ENCODE results near the gene TEAD2. TPM values are rescaled to one million over a fixed set of nuclear protein-coding genes. Genes with fewer than 3 reads are reported as not detected.

The TEAD2 gene
- total RNA-seq, 4 donors from 2014 or later, result 13.8 to 23.5 (median 19.6) TPM

DNA sequence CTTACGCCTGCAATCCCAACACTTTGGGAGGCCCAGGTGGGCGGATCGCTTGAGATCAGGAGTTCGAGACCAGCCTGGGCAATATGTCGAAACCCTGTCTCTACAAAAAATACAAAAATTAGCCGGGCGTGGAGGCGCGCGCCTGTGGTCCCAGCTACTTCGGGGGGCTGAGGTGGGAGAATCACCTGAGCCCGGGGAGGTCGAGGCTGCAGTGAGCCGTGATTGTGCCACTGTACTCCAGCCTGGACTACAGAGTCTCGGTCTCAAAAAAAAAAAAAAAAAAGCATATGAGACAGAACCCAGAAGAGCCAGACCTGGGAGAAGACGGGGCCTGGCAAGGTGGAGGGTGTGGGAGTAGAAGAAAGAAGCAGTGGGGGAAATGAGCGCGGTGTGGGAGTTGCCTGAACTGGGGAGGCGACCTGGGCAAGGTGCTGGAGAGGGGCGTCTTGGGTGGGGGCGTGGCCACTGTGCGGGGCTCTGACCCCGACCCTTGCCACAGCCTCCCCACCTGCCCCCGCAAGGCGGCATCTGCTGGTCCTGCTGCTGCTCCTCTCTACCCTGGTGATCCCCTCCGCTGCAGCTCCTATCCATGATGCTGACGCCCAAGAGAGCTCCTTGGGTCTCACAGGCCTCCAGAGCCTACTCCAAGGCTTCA is 2.0 kb upstream of the TEAD2 start:
- TF ChIP-seq CTCF (IDR thresholded peaks at IDR 0.05; ENCODE audit: low read depth), result no peak

GRCh38 chr19:49363268-49364082 is 1.3 kb upstream of the TEAD2 start, which contains the start of gene DKKL1:
Gene DKKL1, plus strand, starts transcription at chr19:49363877. Its CDS starts 122 bp downstream, at chr19:49363999.
- no peak for TF ChIP-seq CTCF (IDR thresholded peaks at IDR 0.05; ENCODE audit: low read depth)

- TF ChIP-seq CTCF (IDR thresholded peaks at IDR 0.05; ENCODE audit: low read depth), result no peak
Measured at GRCh38 chr19:49362929-49363267, 682 bp upstream of the TEAD2 start.

DNA sequence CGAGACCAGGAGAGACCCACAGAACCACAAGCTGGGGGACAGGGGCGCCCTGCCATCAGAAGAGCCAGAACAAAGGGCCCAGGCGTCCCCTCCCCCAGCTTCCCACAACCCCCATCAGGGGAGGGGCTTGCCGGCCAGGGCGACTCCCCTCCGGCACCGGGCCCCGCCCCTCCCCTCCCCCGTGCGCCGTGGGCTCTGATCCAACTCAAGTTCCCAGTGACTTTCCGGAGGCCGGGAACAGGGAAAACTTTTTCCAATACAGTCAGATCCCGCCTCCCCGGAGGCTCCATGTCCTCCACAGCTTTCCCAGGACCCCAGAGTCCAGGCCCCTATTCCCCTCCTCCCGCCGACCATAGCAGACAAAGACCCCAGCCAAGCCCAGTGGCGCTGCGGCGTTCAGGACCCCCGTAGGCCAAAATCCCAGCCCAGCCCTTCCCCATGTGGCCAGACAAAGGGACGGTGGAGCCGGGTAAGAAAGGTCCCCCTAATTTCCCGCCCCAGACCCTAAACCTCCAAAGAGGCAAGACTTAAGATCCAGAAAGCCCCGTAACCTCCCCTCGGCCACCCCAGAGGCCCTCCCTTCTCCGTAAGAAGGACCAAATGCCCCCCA is 673 bp downstream of the TEAD2 start:
- no peak for TF ChIP-seq CTCF (IDR thresholded peaks at IDR 0.05; ENCODE audit: low read depth)

GRCh38 chr19:49359851-49360820 is 2.1 kb downstream of the TEAD2 start:
- no peak for TF ChIP-seq CTCF (IDR thresholded peaks at IDR 0.05; ENCODE audit: low read depth)

DNA sequence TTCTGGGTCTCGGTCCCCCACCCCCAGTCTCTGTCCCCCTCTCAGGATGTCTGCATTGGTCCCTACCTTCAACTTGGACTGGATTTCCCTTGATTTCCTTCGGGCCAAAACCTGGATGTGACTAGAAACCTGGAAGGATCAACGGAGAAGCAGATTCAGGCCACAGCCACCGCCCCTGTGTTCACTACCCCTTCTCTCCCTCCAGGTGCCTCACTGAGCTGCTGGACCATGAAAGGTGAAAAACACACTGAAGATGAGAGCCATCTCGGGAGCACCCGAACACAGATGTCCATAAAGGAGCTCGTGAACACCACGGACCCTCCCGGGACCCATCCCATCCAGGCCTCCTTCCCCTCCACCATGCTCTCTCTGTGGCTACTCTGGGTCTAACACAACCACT is 5.0 kb downstream of the TEAD2 start:
- no peak for TF ChIP-seq CTCF (IDR thresholded peaks at IDR 0.05; ENCODE audit: low read depth)

All from subcutaneous adipose tissue (tissue), 4 donors.